ENCODE measurements around the gene IGFBP5.

Gene IGFBP5

DNA sequence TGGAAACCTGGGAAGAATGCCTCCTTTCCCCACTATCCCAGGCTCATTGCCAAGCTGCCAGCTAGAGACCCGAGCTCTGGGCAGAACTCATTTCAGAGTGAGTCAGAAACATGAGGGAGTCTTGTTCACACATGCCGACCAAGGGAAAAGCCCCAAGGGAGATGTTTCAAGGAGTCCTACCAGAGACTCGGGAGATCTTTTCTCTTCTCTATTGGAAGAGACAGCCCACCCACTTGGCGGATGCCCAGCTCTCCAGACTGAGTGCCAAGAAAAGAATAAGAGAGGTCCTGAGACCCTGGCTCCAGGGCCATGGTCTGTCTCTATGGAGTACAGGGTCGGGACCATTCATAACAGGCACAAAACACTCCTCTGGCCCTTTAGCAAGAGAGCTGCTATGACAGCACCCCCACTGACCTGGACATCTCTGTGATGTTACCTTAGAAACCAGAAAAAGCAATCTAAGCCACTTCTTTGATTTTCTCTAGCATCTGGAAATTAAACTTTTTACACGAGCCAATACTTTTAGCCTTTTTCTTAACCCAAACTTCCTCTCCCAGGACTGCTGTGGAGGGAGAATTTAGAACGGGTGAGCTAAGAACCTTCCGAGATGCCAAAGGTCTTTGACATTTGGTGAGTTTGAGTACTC, 18.5 kb upstream of the IGFBP5 start:
- Histone ChIP-seq H3K27ac (ENCODE audit: low read length) (no peak overlapping the region), H3K27me3 (ENCODE audit: insufficient read depth, low read length) (no peaks in the 10 kb centered on the region), H3K36me3 (ENCODE audit: insufficient read depth, low read depth, low read length) (no peaks in the 10 kb centered on the region)

DNA sequence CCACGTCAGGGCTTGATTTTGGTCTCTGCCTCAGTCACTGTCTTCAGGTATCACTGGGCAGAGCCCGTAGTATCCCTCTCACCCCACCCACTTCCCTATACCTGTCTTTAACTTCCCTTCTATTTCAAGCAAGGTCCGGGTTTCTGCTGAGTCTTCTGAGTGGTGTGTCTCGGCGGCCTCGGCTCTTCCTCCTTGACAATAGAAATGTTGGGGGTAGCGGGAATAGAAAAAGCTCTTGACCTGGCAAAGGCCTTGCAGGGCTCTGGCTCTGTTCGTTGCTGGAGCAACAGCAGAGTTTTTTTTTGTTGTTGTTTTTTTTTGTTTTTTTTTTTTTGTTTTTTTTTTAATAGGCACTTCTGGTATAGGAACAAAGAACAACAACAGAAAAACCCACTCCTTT, 16.0 kb upstream of the IGFBP5 start:
- Histone ChIP-seq H3K9me3 (ENCODE audit: insufficient read depth, low read depth, low read length) (peaks cover 5% of the 10 kb centered on the region; the same call in 1 of the 2 replicates), H3K27me3 (ENCODE audit: insufficient read depth, low read length) (no peaks in the 10 kb centered on the region), H3K4me3 (ENCODE audit: low read length) (no peak overlapping the region), H3K36me3 (ENCODE audit: insufficient read depth, low read depth, low read length) (no peaks in the 10 kb centered on the region), H3K4me1 (ENCODE audit: insufficient read depth, low read length) (no peaks in the 10 kb centered on the region), H3K27ac (ENCODE audit: low read length) (no peak overlapping the region), H3K9ac (ENCODE audit: low read depth, low read length) (no peak overlapping the region)

More for the DNA sequence above, 18.5 kb upstream of the IGFBP5 start:
- H3K9ac ChIP-seq (ENCODE audit: low read depth, low read length), result no peak overlapping the region
- H3K4me1 ChIP-seq (ENCODE audit: insufficient read depth, low read length), result no peaks in the 10 kb centered on the region
- H3K9me3 ChIP-seq (ENCODE audit: insufficient read depth, low read depth, low read length), result peaks cover 5% of the 10 kb centered on the region; the same call in 1 of the 2 replicates
- no peak overlapping the region for H3K4me3 ChIP-seq (ENCODE audit: low read length)

DNA sequence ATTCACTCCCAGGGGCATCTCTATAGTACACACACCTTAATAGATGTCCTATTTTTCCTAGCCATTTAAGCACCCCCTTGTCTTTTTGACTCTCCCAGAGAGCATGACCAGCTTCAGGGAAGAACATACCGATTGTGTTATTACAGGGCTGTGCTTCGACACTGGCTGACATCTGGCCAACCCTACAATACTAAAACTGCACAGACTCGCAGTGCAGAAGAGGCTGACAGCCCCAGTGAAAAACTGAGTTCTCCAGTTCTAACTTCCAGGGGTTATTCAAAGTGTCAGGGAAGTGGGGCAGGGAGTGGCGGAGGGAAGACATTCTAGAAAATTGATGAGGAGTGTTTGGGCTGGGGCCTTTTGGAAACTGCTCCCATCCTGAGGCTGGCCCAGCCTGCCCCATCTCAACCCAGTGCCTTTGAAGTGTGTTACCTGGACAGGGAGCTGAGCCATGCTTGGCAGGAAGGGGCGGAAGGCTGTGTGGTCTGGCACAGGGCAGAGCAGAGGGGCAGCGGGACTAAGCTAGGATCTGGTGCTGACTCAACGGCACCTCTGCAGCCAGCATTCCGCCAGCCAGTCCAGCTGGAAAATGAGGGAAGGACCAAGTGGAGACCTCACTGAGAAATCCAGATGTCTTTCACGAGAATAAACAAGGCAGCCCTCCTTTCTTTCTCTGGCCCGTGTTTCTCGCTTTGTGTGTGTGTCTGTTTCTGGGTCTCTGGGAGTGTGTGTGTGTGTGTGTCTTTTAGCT, 15.4 kb upstream of the IGFBP5 start:
- no peak overlapping the region for H3K9ac ChIP-seq (ENCODE audit: low read depth, low read length)
- peaks cover 5% of the 10 kb centered on the region; the same call in 1 of the 2 replicates for H3K9me3 ChIP-seq (ENCODE audit: insufficient read depth, low read depth, low read length)
- H3K27me3 ChIP-seq (ENCODE audit: insufficient read depth, low read length), result no peaks in the 10 kb centered on the region
- no peak overlapping the region for H3K4me3 ChIP-seq (ENCODE audit: low read length)
- H3K4me1 ChIP-seq (ENCODE audit: insufficient read depth, low read length), result no peaks in the 10 kb centered on the region
- H3K36me3 ChIP-seq (ENCODE audit: insufficient read depth, low read depth, low read length), result no peaks in the 10 kb centered on the region
- H3K27ac ChIP-seq (ENCODE audit: low read length), result no peak overlapping the region

DNA sequence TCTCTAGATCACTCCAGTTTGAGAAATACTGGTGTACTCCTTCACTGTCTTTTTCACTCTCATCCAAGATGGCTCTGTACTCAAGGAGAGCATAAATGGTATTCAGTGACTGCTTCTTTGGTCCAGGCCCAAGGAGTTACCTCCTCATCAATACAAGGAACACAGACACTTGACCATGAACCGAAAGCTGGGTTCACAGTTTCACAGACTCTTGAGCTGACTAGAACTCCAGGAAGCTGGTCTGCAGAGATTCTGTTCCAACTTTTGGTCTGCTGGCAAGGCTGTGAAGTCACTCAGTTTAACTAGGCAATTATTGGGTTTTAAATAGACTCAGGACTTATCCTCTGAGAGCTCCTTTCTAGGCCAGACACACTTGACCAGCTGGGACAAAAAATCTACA, 7.4 kb upstream of the IGFBP5 start:
- no peaks in the 10 kb centered on the region for H3K9me3 ChIP-seq (ENCODE audit: insufficient read depth, low read depth, low read length)
- no peaks in the 10 kb centered on the region for H3K36me3 ChIP-seq (ENCODE audit: insufficient read depth, low read depth, low read length)
- H3K9ac ChIP-seq (ENCODE audit: low read depth, low read length), result no peak overlapping the region
- H3K27me3 ChIP-seq (ENCODE audit: insufficient read depth, low read length), result no peaks in the 10 kb centered on the region
- no peaks in the 10 kb centered on the region for H3K4me1 ChIP-seq (ENCODE audit: insufficient read depth, low read length)
- H3K4me3 ChIP-seq (ENCODE audit: low read length), result no peak overlapping the region
- H3K27ac ChIP-seq (ENCODE audit: low read length), result no peak overlapping the region

DNA sequence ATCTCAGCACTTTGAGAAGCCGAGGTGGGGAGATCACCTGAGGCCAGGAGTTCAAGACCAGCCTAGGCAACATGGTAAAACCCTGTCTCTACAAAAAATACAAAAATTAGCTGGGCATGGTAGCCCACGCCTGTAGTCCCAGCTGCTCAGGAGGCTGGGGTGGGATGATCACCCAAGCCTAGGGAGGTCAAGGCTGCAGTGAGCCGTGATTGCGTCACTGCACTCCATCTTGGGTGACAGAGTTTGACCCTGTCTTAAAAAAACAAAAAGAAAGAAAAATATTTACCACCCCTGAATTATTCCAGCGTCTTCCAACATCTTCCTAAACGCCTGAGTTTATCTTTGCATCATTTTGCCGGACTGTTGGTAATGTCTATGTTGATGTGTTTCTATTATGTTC, 6.2 kb upstream of the IGFBP5 start:
- no peaks in the 10 kb centered on the region for H3K4me1 ChIP-seq (ENCODE audit: insufficient read depth, low read length)
- no peaks in the 10 kb centered on the region for H3K36me3 ChIP-seq (ENCODE audit: insufficient read depth, low read depth, low read length)
- no peak overlapping the region for H3K9ac ChIP-seq (ENCODE audit: low read depth, low read length)
- H3K27ac ChIP-seq (ENCODE audit: low read length), result no peak overlapping the region
- H3K4me3 ChIP-seq (ENCODE audit: low read length), result no peak overlapping the region
- H3K27me3 ChIP-seq (ENCODE audit: insufficient read depth, low read length), result peaks cover under 1% of the 10 kb centered on the region; the same call in 1 of the 2 replicates
- H3K9me3 ChIP-seq (ENCODE audit: insufficient read depth, low read depth, low read length), result no peaks in the 10 kb centered on the region

DNA sequence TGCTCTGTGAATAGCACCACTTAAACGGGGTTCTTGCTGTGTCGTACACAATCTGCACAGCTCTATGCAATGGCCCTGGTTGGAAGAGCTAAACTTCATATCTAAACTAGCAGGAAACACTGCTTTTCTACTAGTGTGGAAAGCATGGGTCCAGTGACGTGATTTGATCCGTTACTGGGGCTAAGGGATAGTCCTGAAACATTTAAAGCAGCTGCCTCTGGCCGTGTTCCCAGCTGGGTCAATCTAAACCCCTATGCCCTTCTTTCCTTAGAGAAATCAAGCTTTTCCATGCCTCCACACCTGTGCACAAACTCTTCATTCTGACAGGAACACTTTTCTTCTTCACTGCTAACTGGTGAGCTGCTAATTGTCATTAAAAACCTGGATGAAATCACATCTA, 5.4 kb upstream of the IGFBP5 start:
- peaks cover 8% of the 10 kb centered on the region; the same call in 1 of the 2 replicates for H3K27me3 ChIP-seq (ENCODE audit: insufficient read depth, low read length)
- H3K4me1 ChIP-seq (ENCODE audit: insufficient read depth, low read length), result peaks cover 7% of the 10 kb centered on the region
- no peak overlapping the region for H3K9ac ChIP-seq (ENCODE audit: low read depth, low read length)

DNA sequence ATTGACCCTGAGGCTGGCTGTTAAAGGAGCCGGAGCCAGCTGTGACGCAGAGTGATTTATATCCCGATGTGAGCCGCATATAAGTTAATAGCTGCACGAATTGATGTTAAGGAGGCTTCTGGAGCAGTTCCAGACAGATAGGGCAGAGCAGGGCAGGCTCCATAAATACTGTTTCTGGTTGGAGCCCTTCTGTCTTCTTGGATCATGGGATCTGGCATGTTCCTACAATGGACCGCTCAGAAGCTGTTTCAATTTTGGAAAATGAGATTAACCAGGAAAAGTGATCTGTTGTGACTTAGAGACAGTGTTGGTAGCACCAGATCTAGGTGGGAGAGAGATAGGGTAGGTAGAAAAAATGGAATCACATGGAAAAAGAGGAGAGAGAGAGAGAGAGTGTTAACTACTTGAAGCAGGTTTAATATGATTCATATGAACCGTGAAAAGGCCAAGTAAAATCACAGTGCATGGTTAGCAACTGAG, 4.8 kb upstream of the IGFBP5 start:
- Histone ChIP-seq H3K27me3 (ENCODE audit: insufficient read depth, low read length) (peaks cover 15% of the 10 kb centered on the region), H3K36me3 (ENCODE audit: insufficient read depth, low read depth, low read length) (no peaks in the 10 kb centered on the region), H3K9ac (ENCODE audit: low read depth, low read length) (no peak overlapping the region), H3K4me3 (ENCODE audit: low read length) (no peak overlapping the region), H3K27ac (ENCODE audit: low read length) (no peak overlapping the region), H3K9me3 (ENCODE audit: insufficient read depth, low read depth, low read length) (no peaks in the 10 kb centered on the region), H3K4me1 (ENCODE audit: insufficient read depth, low read length) (peaks cover 9% of the 10 kb centered on the region)

More for the DNA sequence above, 5.4 kb upstream of the IGFBP5 start:
- H3K4me3 ChIP-seq (ENCODE audit: low read length), result no peak overlapping the region
- no peak overlapping the region for H3K27ac ChIP-seq (ENCODE audit: low read length)
- no peaks in the 10 kb centered on the region for H3K36me3 ChIP-seq (ENCODE audit: insufficient read depth, low read depth, low read length)
- H3K9me3 ChIP-seq (ENCODE audit: insufficient read depth, low read depth, low read length), result no peaks in the 10 kb centered on the region

DNA sequence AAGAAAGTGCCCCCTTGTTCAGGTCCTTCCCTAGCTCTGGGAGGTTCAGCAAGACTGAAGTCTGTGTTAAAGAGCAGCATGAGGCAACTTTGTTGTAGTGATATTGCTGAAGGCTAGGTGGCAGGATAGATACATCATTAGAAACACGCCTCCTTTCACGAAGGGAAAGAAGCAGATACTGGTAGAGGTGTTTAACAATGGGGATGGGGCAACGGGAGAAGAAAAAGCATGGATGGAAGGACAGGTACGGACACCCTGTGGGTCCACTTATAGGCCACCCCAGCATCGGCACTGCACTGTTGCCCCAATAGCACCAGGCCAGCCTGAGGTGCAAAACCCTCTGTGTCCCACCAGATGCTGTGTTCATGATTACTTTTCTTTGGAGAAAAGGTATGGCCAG, 3.5 kb upstream of the IGFBP5 start:
- Histone ChIP-seq H3K9me3 (ENCODE audit: insufficient read depth, low read depth, low read length) (no peaks in the 10 kb centered on the region), H3K4me3 (ENCODE audit: low read length) (no peak overlapping the region), H3K9ac (ENCODE audit: low read depth, low read length) (no peak overlapping the region), H3K36me3 (ENCODE audit: insufficient read depth, low read depth, low read length) (no peaks in the 10 kb centered on the region), H3K4me1 (ENCODE audit: insufficient read depth, low read length) (peaks cover 11% of the 10 kb centered on the region), H3K27me3 (ENCODE audit: insufficient read depth, low read length) (peaks cover 27% of the 10 kb centered on the region), H3K27ac (ENCODE audit: low read length) (no peak overlapping the region)

DNA sequence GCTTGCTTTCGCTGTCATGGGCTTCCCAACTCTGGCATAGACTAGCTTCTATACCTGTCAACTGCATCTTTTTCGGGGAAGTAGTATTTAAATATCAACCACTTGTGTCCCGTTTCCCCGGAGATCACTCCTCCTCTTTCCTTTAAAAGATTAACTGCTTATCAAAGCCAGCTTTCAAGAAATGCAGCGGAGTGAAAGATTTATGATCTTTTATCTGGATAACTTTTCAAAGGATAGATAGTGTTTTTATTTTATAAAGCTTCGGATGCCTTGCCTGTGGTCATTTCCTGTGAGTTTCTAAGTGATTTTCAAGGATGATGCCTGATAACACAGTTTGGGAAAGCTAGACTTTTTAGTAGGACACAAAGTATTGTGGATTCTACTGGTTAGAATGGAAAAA, 2.9 kb upstream of the IGFBP5 start:
- Histone ChIP-seq H3K27me3 (ENCODE audit: insufficient read depth, low read length) (peaks cover 32% of the 10 kb centered on the region), H3K4me3 (ENCODE audit: low read length) (no peak overlapping the region), H3K27ac (ENCODE audit: low read length) (no peak overlapping the region)

DNA sequence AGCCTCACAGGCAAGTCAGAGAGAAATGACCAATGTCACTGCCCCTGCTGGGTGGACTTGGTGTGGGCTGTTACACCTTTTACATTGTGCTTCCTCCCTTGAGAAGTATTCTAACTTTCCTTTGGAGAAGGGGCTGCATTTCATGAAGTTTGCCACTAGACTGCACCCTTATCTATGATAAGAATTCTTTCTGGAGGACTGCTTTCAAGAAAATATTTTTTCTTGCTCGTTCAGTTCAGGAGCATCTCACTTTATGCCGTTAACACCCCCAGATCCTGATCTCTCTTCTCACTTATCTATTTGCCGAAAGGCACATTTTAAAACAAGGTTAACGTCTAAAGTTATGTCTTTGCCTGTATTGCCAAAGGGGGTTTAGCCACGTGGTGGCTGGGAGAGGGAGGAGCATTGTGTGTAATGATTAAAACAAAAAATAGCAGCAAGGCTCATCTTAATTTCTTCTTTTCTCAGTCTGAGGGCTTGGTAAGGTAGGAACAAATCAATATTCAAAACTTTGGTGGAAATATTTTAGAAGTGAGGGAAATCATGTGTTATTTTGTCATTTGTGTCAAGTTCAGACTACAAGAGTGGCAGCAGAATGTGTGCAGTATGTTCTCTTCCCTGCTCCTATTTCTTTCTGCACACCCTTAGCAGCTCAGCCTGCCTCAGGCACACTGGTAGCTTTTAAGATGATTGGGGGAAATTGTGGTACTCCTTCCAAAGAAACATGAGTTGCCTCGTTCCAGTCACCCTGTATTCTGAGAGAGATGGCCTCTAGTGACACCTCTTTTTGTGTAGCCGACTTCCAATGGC, 1.6 kb upstream of the IGFBP5 start:
- no peak overlapping the region for H3K9ac ChIP-seq (ENCODE audit: low read depth, low read length)
- H3K27ac ChIP-seq (ENCODE audit: low read length), result no peak overlapping the region
- H3K9me3 ChIP-seq (ENCODE audit: insufficient read depth, low read depth, low read length), result no peaks in the 10 kb centered on the region
- H3K27me3 ChIP-seq (ENCODE audit: insufficient read depth, low read length), result peaks cover 37% of the 10 kb centered on the region
- peaks cover 11% of the 10 kb centered on the region for H3K4me1 ChIP-seq (ENCODE audit: insufficient read depth, low read length)
- no peaks in the 10 kb centered on the region for H3K36me3 ChIP-seq (ENCODE audit: insufficient read depth, low read depth, low read length)
- H3K4me3 ChIP-seq (ENCODE audit: low read length), result no peak overlapping the region

More for the DNA sequence above, 2.9 kb upstream of the IGFBP5 start:
- H3K4me1 ChIP-seq (ENCODE audit: insufficient read depth, low read length), result peaks cover 11% of the 10 kb centered on the region
- no peaks in the 10 kb centered on the region for H3K36me3 ChIP-seq (ENCODE audit: insufficient read depth, low read depth, low read length)
- H3K9ac ChIP-seq (ENCODE audit: low read depth, low read length), result no peak overlapping the region
- no peaks in the 10 kb centered on the region for H3K9me3 ChIP-seq (ENCODE audit: insufficient read depth, low read depth, low read length)

DNA sequence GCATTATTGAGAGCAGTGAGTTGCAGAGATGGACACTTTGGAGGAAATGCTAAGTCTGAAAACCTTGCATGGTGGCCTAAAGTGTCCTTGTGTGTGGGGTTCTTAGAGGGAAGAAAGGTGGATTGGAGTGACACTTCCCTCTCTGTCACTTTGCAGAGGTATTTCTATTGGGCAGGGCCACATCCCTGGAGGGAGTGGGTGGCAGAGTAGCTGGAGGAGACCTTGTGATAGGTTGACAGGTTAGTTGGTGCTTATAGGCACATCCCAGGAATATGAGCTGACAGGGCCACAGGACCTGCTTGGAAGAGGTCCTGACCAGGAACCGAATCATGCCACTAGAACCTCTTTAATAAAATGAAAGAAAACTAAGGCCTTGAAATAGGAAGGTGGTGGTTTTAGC, 972 bp upstream of the IGFBP5 start:
- H3K9ac ChIP-seq (ENCODE audit: low read depth, low read length), result no peak overlapping the region
- peaks cover 11% of the 10 kb centered on the region for H3K4me1 ChIP-seq (ENCODE audit: insufficient read depth, low read length)
- H3K27me3 ChIP-seq (ENCODE audit: insufficient read depth, low read length), result peaks cover 38% of the 10 kb centered on the region
- H3K4me3 ChIP-seq (ENCODE audit: low read length), result no peak overlapping the region
- no peaks in the 10 kb centered on the region for H3K36me3 ChIP-seq (ENCODE audit: insufficient read depth, low read depth, low read length)
- no peaks in the 10 kb centered on the region for H3K9me3 ChIP-seq (ENCODE audit: insufficient read depth, low read depth, low read length)
- no peak overlapping the region for H3K27ac ChIP-seq (ENCODE audit: low read length)

Measured in iPS-20b (cell line).